Activated T-cell treated with anti-CD3 and anti-CD28 coated beads, Interleukin-2, amount 50 U/mL, for 72 hours (primary cell): ENCODE data around the gene DAGLA. TPM values are rescaled to one million over a fixed set of nuclear protein-coding genes. Genes with fewer than 3 reads are reported as not detected.

ENCODE experiments used
- ATAC-seq, 2 donors: fragments of 150-1000 bp; cut with Tn5 transposase; replicated peaks in 1 of 2; 2 replicates each; pipeline ENCODE4 v1.10.0; 2021; ENCODE audit warnings: moderate library complexity in 2 of 2, mild to moderate bottlenecking in 1 of 2
- DNase-seq, 2 donors: peaks; one replicate each; pipeline ENCODE4 v3.0.0; 2021 to 2022; ENCODE audit warnings: mixed read lengths in 1 of 2
- H3K27ac Mint-ChIP-seq: one replicate; pipeline ENCODE4 v1.8.0; 2022; ENCODE audit warnings: mild to moderate bottlenecking, moderate library complexity, mixed read lengths
- H3K27me3 Mint-ChIP-seq: one replicate; pipeline ENCODE4 v1.8.0; 2022; ENCODE audit warnings: low read depth, mixed read lengths
- H3K36me3 Mint-ChIP-seq, 2 donors: one replicate each; pipeline ENCODE4 v1.8.0; 2022; ENCODE audit warnings: mixed read lengths in 2 of 2, mild to moderate bottlenecking in 1 of 2; ENCODE audit not compliant: insufficient read depth in 2 of 2
- H3K4me1 Mint-ChIP-seq: one replicate; pipeline ENCODE4 v1.8.0; 2022; ENCODE audit warnings: low read depth, mixed read lengths
- H3K4me3 Mint-ChIP-seq, 2 donors: one replicate each; pipeline ENCODE4 v1.8.0; 2022; ENCODE audit warnings: mild to moderate bottlenecking in 2 of 2, mixed read lengths in 2 of 2, moderate library complexity in 2 of 2
- H3K9me3 Mint-ChIP-seq, 2 donors: one replicate each; pipeline ENCODE4 v1.8.0; 2022; ENCODE audit warnings: mixed read lengths in 2 of 2
- total RNA-seq, 2 donors: library from RNA; stranded (reverse); gene quantifications; one replicate each; pipeline ENCODE4 v1.2.3, GENCODE V29; 2022

Gene DAGLA
- total RNA-seq, 2 donors from 2014 or later = 0.05 to 0.09 TPM

DNA sequence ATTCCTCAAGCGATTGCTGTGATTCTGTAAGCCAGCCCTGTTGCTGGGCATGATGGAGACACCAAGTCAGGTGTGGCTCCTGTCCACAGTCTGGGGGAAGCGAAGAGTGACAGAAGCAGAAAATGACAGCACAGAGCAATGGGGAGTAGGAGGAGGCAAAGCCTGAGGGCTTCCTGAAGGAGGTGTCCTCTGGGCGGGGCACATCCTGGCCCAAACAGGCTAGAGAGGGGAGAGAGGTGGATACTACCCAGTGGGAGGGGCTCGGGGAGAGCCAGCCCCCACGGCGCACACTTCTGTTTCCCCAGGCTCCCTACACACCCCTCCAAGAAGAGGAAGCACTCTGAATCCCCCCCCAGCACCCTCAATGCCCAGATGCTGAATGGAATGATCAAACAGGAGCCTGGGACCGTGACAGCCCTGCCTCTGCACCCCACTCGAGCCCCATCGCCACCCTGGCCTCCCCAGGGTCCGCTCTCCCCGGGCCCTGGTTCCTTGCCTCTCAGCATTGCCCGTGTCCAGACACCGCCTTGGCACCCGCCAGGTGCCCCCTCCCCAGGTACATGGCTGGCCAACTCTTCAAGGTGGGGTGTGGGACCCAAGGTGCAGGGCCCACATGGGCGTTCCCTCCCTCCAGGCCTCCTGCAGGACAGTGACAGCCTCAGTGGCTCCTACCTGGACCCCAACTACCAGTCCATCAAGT, 91.2 kb downstream of the DAGLA start:
- H3K36me3 Mint-ChIP-seq = no peaks in the 10 kb centered on the region
- no peaks in the 10 kb centered on the region for H3K27me3 Mint-ChIP-seq
- H3K4me3 Mint-ChIP-seq = no peak overlapping the region
- ATAC-seq = no peak
- peaks cover 2% of the 10 kb centered on the region for H3K4me1 Mint-ChIP-seq
- DNase-seq = no peak
- no peak overlapping the region for H3K27ac Mint-ChIP-seq
- H3K9me3 Mint-ChIP-seq = no peaks in the 10 kb centered on the region

DNA sequence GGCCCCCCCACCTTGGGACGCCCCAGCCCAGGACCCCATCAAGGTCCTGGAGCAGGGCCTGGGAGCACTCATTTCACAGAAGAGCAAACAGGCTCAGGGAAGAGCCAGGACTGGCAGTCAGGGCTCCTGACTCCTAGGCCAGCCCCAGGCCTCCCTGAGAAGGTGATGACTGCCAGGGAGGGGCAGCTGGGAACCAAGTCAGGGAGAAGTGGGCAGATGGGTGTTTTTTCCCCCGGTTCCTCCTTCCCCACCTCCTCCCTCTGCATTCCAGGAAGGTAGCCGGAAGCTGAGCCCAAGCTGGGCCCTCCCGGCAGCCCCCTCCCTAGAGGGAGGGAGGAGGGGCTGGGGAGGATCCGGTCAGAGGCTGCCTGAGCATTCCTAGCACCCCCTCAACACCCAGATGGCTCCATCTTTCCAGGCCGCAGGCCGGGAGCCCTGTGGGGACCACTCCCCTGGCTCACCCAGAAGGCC, 91.8 kb downstream of the DAGLA start:
- no peak overlapping the region for H3K4me3 Mint-ChIP-seq
- H3K36me3 Mint-ChIP-seq = no peaks in the 10 kb centered on the region
- no peaks in the 10 kb centered on the region for H3K27me3 Mint-ChIP-seq
- H3K27ac Mint-ChIP-seq = no peak overlapping the region
- DNase-seq = no peak
- H3K9me3 Mint-ChIP-seq = no peaks in the 10 kb centered on the region
- no peak for ATAC-seq
- peaks cover 9% of the 10 kb centered on the region for H3K4me1 Mint-ChIP-seq

DNA sequence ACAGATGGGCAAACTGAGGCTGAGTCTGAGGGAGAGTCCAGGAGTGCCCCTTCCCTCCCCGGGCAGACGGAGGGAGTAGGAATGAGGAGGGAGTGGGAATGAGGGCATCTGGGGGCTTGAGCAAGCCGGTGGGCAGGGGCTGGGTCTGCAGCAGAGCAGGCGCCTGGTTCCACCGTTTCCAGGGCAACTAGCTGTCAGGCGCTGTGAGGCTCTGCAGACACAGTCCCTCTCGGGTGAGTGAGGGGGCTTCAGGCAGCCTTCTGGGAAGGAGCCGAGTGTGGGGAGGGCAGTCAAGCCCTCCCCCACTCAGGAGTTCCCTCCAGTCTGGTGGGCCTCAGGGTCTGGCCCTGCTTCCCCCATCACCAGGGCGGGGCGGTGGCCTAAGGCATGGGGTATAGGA, 93.2 kb downstream of the DAGLA start:
- Mint-ChIP-seq H3K9me3 (no peaks in the 10 kb centered on the region), H3K36me3 (no peaks in the 10 kb centered on the region), H3K27ac (no peak overlapping the region), H3K4me1 (peaks cover 17% of the 10 kb centered on the region), H3K27me3 (no peaks in the 10 kb centered on the region), H3K4me3 (no peak overlapping the region)
- ATAC-seq (no peak), DNase-seq (no peak)

DNA sequence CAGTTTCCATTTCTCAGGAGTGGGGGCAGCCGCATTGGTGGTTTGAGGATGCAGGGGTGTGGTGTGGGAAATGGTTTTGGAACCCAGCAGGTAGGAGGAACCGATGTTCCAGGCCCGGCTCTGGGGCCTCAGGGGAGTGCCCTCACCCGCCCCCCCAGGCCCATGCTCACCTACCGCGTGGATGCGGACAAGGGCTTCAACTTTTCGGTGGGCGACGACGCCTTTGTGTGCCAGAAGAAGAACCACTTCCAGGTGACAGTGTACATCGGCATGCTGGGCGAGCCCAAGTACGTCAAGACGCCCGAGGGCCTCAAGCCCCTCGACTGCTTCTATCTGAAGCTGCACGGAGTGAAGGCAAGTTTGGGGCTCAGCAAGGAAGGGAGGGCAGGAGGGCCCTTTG, 93.6 kb downstream of the DAGLA start:
- DNase-seq (no peak), ATAC-seq (no peak)
- no peak overlapping the region for H3K4me3 Mint-ChIP-seq
- H3K9me3 Mint-ChIP-seq = no peaks in the 10 kb centered on the region
- H3K27ac Mint-ChIP-seq = no peak overlapping the region
- H3K36me3 Mint-ChIP-seq = no peaks in the 10 kb centered on the region
- no peaks in the 10 kb centered on the region for H3K27me3 Mint-ChIP-seq
- peaks cover 17% of the 10 kb centered on the region for H3K4me1 Mint-ChIP-seq

DNA sequence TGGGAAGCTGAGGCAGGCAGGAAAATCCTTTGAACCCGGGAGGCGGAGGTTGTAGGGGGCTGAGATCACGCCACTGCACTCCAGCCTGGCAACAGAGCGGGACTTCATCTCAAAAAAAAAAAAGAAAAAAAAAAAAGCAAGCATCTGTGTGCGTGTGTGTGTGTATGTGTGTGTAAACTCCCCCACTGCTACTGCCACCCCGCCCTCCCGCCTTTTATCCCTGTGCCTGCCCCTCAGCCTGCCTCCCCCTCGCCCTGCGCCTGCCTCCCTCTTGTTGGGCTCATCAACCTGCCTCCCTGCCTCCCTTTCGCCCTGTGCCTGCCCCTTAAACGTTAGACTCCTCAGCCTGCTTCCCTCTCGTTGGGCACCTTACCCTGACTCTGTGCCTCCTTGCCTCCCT, 94.2 kb downstream of the DAGLA start:
- Mint-ChIP-seq H3K36me3 (no peaks in the 10 kb centered on the region), H3K4me1 (peaks cover 17% of the 10 kb centered on the region), H3K27ac (no peak overlapping the region), H3K9me3 (no peaks in the 10 kb centered on the region), H3K4me3 (no peak overlapping the region), H3K27me3 (no peaks in the 10 kb centered on the region)
- DNase-seq (no peak), ATAC-seq (no peak)

DNA sequence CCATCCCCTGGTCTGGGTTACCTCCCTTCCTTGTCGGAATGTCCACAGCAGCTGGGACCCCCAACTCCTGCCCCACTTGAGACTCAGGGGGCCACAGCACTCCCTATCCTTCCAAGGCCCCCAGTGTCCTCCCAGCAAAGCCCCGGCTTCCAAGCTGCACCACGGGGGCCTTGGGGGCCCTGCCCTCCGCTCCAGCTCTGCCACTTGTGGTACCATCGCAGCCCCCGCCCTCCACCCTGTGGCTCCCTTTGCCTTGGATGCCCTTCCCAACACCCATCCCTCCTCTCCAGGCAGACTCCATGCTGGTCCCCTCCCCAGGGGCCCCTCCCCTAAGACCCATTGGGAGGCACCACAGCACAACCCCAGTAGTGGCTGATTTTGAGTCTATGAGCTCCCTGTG, 94.9 kb downstream of the DAGLA start:
- Mint-ChIP-seq H3K4me3 (no peak overlapping the region), H3K9me3 (no peaks in the 10 kb centered on the region), H3K27ac (no peak overlapping the region), H3K27me3 (no peaks in the 10 kb centered on the region), H3K4me1 (peaks cover 17% of the 10 kb centered on the region), H3K36me3 (no peaks in the 10 kb centered on the region)
- ATAC-seq (no peak), DNase-seq (no peak)

DNA sequence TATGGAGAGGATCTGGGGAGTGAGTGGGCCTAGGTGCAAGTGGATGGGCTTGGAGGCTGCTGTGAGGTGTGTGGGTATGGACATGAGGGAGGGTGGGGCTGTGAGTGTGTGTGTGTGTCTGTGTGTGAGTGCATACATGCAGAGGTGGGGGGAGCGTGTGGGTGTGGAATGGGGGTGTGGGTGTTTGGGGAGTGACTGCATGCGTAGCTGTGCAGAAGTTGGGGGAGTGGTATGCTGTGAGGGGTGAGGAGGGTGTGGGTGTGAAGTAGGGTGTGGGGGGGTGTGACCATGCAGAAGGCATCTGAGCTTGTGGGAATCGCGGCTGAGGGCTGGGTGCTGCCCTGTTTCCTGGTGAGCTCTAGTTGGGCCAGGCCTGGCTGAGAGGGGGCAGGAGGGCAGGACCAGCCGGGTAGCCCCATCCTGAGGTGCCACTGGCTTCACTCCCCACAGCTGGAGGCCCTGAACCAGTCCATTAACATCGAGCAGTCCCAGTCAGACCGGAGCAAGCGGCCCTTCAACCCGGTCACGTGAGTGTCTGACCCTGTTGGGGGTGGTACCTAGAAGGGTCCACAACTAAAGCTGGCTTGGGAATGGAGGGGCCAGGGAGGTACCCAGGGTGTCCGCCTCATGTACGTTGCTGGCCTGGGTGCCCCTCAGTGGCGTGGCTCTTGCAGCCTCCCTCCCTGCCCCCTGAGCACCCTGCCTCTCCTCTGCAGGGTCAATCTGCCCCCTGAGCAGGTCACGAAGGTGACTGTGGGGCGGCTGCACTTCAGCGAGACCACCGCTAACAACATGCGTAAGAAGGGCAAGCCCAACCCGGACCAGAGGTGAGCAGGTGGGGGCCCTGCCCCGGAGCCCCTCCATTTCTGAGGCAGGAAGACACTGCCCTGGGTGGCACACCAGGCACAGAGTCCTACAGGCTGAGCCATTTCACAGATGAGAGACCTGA, 95.7 kb downstream of the DAGLA start:
- no peaks in the 10 kb centered on the region for H3K27me3 Mint-ChIP-seq
- H3K4me1 Mint-ChIP-seq = peaks cover 17% of the 10 kb centered on the region
- no peak overlapping the region for H3K4me3 Mint-ChIP-seq
- no peak for DNase-seq
- peak in 1 of 2 donors; percentile 6 for ATAC-seq
- no peaks in the 10 kb centered on the region for H3K9me3 Mint-ChIP-seq
- no peak overlapping the region for H3K27ac Mint-ChIP-seq
- H3K36me3 Mint-ChIP-seq = no peaks in the 10 kb centered on the region

DNA sequence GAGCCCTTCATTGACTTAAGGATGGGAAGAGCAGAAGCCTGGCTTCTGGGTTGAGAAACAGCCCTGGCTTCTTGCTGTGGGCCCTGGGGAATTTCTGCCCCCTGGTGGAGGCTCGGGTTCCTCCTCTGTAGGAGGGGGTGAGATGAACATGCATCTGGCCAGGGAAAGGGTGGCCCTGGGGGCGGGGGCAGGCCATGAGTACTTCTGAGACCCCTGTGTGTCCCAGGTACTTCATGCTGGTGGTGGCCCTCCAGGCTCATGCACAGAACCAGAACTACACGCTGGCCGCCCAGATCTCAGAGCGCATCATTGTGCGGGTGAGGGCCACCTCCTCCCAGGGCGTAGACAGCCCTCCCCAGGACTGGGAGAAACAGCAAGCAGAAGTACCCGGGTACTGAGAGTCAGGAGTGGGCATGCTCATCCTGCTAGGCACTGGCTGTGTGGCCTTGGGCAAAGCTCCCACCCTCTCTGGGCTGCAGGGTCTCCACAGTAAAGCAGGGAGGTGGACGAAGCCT, 96.4 kb downstream of the DAGLA start:
- H3K4me3 Mint-ChIP-seq = peak overlapping the region; percentile 44 to 67
- H3K9me3 Mint-ChIP-seq = no peaks in the 10 kb centered on the region
- ATAC-seq (peak; percentile 66 to 72), DNase-seq (peak; percentile 76 to 78)
- peaks cover 17% of the 10 kb centered on the region for H3K4me1 Mint-ChIP-seq
- no peaks in the 10 kb centered on the region for H3K27me3 Mint-ChIP-seq
- no peaks in the 10 kb centered on the region for H3K36me3 Mint-ChIP-seq
- H3K27ac Mint-ChIP-seq = no peak overlapping the region

DNA sequence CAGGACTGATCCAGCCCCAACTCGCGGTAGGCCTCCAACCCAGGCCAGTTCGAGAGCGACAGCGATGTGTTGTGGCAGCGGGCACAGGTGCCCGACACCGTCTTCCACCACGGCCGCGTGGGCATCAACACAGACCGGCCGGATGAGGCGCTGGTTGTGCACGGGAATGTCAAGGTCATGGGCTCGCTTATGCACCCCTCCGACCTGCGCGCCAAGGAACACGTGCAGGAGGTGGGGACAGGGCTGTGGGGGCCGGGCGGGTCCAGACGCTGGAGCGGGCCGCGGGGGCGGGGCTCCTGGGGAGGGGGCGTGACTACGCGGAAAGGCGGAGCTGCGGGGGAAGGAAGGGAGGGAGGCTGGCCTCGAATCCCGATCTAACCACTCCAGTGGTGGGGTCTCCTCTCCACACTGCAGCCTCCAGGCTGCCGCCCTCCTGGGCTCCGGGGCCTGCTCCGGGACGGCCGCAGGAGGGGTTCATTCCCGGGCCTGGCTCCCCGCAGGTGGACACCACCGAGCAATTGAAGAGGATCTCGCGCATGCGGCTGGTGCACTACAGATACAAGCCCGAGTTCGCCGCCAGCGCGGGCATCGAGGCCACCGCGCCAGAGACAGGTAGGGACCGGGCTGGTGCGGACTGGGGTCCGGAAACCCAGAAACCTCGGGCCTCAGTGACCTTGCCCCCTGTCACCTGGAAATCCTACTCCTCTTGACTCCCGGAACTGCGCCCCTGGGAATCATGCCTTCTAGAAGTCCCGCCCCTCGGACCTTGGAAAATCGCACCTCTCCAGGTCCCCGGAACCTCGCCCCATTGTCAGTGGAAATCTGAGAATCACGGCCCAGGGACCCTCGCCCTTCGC, 97.3 kb downstream of the DAGLA start:
- DNase-seq = peak; percentile 65 to 66
- Mint-ChIP-seq H3K36me3 (no peaks in the 10 kb centered on the region), H3K27ac (no peak overlapping the region), H3K4me1 (peaks cover 17% of the 10 kb centered on the region), H3K9me3 (no peaks in the 10 kb centered on the region), H3K4me3 (peak overlapping the region; percentile 50 to 67), H3K27me3 (no peaks in the 10 kb centered on the region)
- ATAC-seq = peak; percentile 50 to 56

DNA sequence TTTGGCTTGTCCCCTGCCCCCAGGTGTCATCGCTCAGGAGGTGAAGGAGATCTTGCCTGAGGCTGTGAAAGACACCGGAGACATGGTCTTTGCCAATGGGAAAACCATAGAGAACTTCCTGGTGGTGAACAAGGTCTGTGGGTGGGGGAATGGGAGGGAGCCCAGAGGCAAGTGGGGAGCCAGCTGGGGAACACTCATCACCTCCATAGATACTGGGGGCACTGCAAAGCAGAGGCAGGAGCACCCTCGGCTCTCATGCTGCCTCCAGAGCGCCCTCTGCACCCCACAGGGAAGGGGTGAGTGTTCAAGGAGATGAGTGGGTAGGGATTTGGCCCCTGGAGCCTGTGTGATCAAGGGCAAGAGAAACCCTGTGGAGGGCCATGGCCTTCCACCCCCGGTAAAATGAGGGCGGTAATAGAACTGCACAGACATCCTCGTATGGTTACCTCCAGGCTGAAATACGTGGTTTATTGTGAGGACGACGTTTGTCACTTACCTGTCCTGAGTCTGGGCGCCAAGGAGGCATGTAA, 98.2 kb downstream of the DAGLA start:
- Mint-ChIP-seq H3K27ac (no peak overlapping the region), H3K4me1 (peaks cover 17% of the 10 kb centered on the region), H3K36me3 (no peaks in the 10 kb centered on the region), H3K4me3 (no peak overlapping the region), H3K9me3 (no peaks in the 10 kb centered on the region), H3K27me3 (no peaks in the 10 kb centered on the region)
- DNase-seq (no peak), ATAC-seq (no peak)

DNA sequence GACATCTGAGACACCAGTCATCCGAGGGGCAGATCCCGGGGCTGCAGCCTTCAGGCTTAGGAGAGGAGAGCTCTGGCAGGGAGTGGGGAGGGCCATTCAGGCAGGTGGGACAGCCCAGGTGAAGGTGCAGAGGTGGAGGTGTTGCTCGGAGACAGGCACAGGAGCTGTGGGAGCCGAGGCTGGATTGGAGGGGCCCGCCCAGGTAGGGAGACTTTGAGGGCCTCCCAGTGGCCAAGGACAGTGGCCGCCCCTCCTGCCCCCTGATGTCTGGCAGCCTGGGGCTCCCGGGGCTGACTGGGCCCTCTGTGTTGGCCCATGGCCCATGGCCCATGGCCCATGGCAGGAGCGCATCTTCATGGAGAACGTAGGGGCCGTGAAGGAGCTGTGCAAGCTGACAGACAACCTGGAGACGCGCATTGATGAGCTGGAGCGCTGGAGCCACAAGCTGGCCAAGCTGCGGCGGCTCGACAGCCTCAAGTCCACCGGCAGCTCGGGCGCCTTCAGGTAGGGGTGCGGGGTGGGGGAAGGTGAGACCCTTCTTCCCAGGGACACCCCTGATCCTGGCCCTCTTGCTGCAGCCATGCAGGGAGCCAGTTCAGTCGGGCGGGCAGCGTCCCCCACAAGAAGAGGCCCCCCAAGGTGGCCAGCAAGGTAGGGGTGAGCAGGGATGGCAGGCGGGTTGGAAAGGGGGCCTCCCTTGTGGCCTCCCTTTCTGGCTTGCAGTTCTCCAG, 98.9 kb downstream of the DAGLA start:
- ATAC-seq (no peak), DNase-seq (no peak)
- Mint-ChIP-seq H3K4me1 (peaks cover 17% of the 10 kb centered on the region), H3K36me3 (no peaks in the 10 kb centered on the region), H3K27me3 (no peaks in the 10 kb centered on the region), H3K9me3 (no peaks in the 10 kb centered on the region), H3K4me3 (no peak overlapping the region), H3K27ac (no peak overlapping the region)
